ENCODE results near the gene GFOD1. TPM values are rescaled to one million over a fixed set of nuclear protein-coding genes. Genes with fewer than 3 reads are reported as not detected.

The GFOD1 gene
- total RNA-seq, 4 donors from 2014 or later = 16.1 to 30.7 (median 22.9) TPM

DNA sequence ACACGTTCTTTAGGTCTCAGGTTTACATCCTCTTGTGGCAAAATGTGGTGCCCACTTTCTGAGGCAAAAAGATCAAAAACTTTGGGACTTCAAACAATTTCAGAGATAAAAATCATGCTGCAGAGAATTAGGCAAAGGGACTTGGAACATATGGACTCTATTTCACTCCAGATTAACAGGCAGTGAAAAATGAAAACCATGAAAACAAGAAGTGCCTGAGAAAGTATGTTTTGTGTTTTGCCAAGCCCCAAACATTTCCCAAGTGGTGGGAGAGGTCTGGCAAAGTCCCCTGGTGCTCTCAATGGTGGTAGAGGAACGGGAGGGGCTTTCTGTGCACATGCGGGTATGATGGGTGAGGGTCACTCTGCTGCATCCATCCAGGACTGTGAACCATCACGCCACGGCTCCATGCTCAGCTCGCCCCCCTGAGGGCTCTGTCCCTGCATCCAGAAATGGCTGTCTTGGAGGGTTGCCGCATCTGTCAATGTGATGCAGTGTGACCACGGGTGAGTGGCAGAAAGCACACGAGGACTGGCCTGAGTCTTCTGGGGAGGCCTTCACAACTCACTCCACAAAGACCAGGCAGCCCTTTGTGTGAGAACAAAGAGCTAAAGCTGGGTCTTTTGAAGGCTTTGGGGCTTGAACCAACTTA is 115.9 kb downstream of the GFOD1 start:
- no peak overlapping the region for H3K4me3 ChIP-seq
- 82 to 83% methylated on average over 7 to 9 of the region's 9 CpGs for WGBS, 2 donors
- peak overlapping the region in 2 of 4 donors; percentile 10 to 15 for H3K27ac ChIP-seq
- intact Hi-C loops (cut with DNase I) = no loop called here
- no peak for TF ChIP-seq POLR2A (IDR thresholded peaks at IDR 0.05)
- TF ChIP-seq, protein P1, sequence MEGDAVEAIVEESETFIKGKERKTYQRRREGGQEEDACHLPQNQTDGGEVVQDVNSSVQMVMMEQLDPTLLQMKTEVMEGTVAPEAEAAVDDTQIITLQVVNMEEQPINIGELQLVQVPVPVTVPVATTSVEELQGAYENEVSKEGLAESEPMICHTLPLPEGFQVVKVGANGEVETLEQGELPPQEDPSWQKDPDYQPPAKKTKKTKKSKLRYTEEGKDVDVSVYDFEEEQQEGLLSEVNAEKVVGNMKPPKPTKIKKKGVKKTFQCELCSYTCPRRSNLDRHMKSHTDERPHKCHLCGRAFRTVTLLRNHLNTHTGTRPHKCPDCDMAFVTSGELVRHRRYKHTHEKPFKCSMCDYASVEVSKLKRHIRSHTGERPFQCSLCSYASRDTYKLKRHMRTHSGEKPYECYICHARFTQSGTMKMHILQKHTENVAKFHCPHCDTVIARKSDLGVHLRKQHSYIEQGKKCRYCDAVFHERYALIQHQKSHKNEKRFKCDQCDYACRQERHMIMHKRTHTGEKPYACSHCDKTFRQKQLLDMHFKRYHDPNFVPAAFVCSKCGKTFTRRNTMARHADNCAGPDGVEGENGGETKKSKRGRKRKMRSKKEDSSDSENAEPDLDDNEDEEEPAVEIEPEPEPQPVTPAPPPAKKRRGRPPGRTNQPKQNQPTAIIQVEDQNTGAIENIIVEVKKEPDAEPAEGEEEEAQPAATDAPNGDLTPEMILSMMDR (IDR thresholded peaks at IDR 0.05) = no peak
- no peak for DNase-seq
- no peaks in the 10 kb centered on the region for H3K9me3 ChIP-seq
- no peaks in the 10 kb centered on the region for H3K27me3 ChIP-seq
- peaks cover 0 to 46% (median 19%) of the 10 kb centered on the region in 3 donors for H3K4me1 ChIP-seq
- no peaks in the 10 kb centered on the region for H3K36me3 ChIP-seq

DNA sequence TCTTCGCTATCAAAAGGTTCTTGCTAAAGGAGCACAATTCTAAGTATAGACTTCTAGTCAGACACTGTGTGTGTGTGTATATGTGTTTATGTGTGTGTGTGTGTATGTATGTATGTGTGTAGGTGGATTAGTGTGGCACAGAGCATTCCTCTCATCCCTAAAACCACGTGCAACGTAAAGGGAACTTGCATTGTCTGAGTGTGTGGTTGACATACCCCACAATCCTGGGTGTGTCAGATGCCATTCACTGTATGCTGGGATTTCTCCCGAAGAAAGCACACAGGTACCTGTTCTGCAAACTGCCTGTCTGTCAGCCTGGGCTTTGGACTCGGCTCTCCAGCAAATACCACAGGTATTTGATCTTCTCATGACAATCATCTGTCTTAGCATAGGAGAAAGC is 116.8 kb downstream of the GFOD1 start:
- H3K9me3 ChIP-seq = no peaks in the 10 kb centered on the region
- WGBS, 2 donors = 71 to 80% methylated on average over 4 to 5 of the region's 5 CpGs
- H3K36me3 ChIP-seq = peaks cover 0 to under 1% (median 0%) of the 10 kb centered on the region in 3 donors
- TF ChIP-seq POLR2A (IDR thresholded peaks at IDR 0.05) = no peak
- TF ChIP-seq, protein P1 (IDR thresholded peaks at IDR 0.05) = no peak
- H3K27me3 ChIP-seq = no peaks in the 10 kb centered on the region
- intact Hi-C loops (cut with DNase I) = no loop called here
- DNase-seq = no peak
- no peak overlapping the region for H3K27ac ChIP-seq
- H3K4me3 ChIP-seq = no peak overlapping the region
- H3K4me1 ChIP-seq = peaks cover 0 to 46% (median 19%) of the 10 kb centered on the region in 3 donors

DNA sequence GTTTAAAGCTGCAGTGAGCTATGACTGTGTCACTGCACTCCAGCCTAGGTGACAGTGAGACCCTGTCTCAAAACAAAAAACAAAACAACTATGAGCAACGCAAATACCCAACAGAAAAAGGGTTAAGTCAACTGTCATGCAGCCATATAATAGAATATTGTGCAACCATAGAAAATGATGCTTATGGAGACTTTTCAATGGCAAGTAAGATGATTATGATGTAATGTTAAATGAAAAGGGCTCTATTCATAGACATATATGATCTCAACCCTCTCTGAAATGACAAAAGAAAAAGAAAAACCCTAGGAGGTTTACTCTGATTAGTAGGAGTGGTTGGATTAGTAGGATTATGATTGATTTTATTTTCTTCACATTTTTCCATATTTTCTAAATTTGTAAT is 117.8 kb downstream of the GFOD1 start:
- no peaks in the 10 kb centered on the region for H3K9me3 ChIP-seq
- WGBS, 2 donors = 46 to 100% methylated on average over 1 of the region's 1 CpG
- no peak overlapping the region for H3K27ac ChIP-seq
- H3K4me3 ChIP-seq = no peak overlapping the region
- H3K27me3 ChIP-seq = no peaks in the 10 kb centered on the region
- H3K36me3 ChIP-seq = peaks cover 0 to 11% (median 9%) of the 10 kb centered on the region in 3 donors
- H3K4me1 ChIP-seq = peaks cover 0 to 46% (median 19%) of the 10 kb centered on the region in 3 donors
- intact Hi-C loops (cut with DNase I) = no loop called here
- TF ChIP-seq, protein P1 (IDR thresholded peaks at IDR 0.05) = no peak
- TF ChIP-seq POLR2A (IDR thresholded peaks at IDR 0.05) = no peak
- DNase-seq = no peak

DNA sequence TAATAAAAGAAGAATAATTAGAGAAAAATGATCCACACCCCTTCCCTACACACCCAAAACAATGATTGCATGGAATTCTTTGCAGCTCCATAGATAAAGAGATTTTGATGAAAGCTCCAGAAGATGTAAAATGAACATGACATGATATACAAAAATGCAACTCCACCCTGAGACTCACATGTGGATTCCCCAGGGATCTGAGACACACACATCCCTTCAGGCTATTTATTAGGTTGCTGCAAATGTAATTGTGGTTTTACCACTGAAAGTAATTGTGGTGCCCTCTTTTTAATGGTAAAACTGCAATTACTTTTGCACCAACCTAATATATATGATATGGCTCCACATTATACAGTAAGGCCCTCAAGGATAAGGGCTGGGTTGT is 118.7 kb downstream of the GFOD1 start:
- intact Hi-C loops (cut with DNase I) = no loop called here
- DNase-seq = no peak

DNA sequence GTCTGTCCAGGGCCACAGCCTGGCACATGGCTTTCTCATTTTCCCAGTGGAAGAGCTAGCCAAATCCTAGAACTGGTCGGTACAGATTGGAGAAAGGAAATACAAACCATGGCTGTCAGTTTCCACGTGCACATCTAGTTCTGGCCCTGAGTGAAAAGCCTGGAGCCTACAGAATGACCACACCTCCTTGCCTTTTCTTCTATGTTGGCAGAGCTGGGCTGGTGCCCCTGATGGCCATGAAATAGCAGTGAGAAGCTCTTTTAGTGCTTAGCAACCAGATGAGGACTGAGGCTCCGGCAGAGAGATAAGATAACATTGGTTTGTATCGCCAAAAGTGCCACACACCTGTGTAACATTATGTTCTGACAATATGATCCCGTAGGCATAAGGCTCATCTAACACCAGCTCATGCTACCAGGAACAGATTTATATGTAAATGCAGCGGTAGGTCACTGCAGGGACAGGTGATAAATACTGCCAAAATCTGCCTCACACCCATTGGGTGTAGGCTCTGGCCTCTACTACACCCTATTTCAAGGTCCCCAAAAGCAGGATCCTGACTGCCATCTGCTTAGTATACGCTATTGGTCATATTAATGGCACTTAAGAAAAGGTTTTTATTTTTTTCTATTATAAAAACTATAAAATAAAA is 119.2 kb downstream of the GFOD1 start:
- Histone ChIP-seq H3K4me1 (peaks cover 0 to 46% (median 19%) of the 10 kb centered on the region in 3 donors), H3K9me3 (no peaks in the 10 kb centered on the region), H3K27ac (peak overlapping the region in 3 of 4 donors; percentile 5 to 47 (median 21)), H3K36me3 (peaks cover 0 to 21% (median 13%) of the 10 kb centered on the region in 3 donors), H3K4me3 (no peak overlapping the region), H3K27me3 (no peaks in the 10 kb centered on the region)
- no peak for DNase-seq
- intact Hi-C loops (cut with DNase I) = no loop called here
- no peak for TF ChIP-seq POLR2A (IDR thresholded peaks at IDR 0.05)
- TF ChIP-seq, protein P1 (IDR thresholded peaks at IDR 0.05) = no peak
- WGBS, 2 donors = 47 to 72% methylated on average over 6 to 7 of the region's 7 CpGs

More for the DNA sequence above, 118.7 kb downstream of the GFOD1 start:
- Histone ChIP-seq H3K4me1 (peaks cover 0 to 46% (median 19%) of the 10 kb centered on the region in 3 donors), H3K4me3 (no peak overlapping the region), H3K9me3 (no peaks in the 10 kb centered on the region), H3K27me3 (no peaks in the 10 kb centered on the region), H3K27ac (no peak overlapping the region), H3K36me3 (peaks cover 0 to 19% (median 13%) of the 10 kb centered on the region in 3 donors)
- TF ChIP-seq, protein P1 (IDR thresholded peaks at IDR 0.05) = no peak
- no peak for TF ChIP-seq POLR2A (IDR thresholded peaks at IDR 0.05)

All from esophagus squamous epithelium (tissue), 5 donors.